A549 (cell line): Measurements from ENCODE around the gene INSIG1. TPM values are rescaled to one million over a fixed set of nuclear protein-coding genes. Genes with fewer than 3 reads are reported as not detected.

ENCODE experiments used
- ATAC-seq, 2 experiments: fragments of 200-7000 bp in 1 of 2; fragments of >200 bp in 1 of 2; cut with Nextera tagmentation in 1 of 2; cut with Tn5 transposase in 1 of 2; 3 replicates each; pipeline versions ENCODE4 v1.8.0 to v1.9.1; 2018 to 2020; ENCODE audit warnings: mild to moderate bottlenecking in 1 of 2, moderate library complexity in 1 of 2
- CTCF ChIA-PET: fragments of 300-600 bp; sonication (Branson Sonifier 250); formaldehyde crosslinking; extraction: SDS; loops from one replicate; lab custom pipeline; 2021; ENCODE audit warnings: antibody characterized with exemption, inconsistent platforms; lab: Yijun Ruan, JAX
- POLR2A ChIA-PET: fragments of 350-600 bp; formaldehyde crosslinking; extraction: SDS; loops from one replicate; lab custom pipeline; 2021; ENCODE audit warnings: antibody characterized with exemption, inconsistent platforms; lab: Yijun Ruan, JAX
- DNase-seq, 2 experiments: peaks; one replicate each; pipeline versions ENCODE4 v3.0.0 to v3.0.0-alpha.2; 2011 to 2016; ENCODE audit warnings: low read depth in 1 of 2, low spot score in 1 of 2
- FAIRE-seq: peaks from 2 replicates; lab custom pipeline; 2011; peaks lifted over from hg19 to GRCh38; lab: Jason Lieb, UNC
- H3K27ac ChIP-seq, 2 experiments: fragments of >200 bp; sonication (Bioruptor Twin); formaldehyde crosslinking; 3 replicates each; pipeline ENCODE4 v1.5.1; 2016 to 2017
- H3K4me1 ChIP-seq: fragments of >200 bp; sonication (Bioruptor Twin); formaldehyde crosslinking; 3 replicates; pipeline ENCODE4 v1.6.1; 2016
- H3K4me2 ChIP-seq: fragments of >200 bp; sonication (Bioruptor Twin); formaldehyde crosslinking; 3 replicates; pipeline ENCODE4 v1.6.1; 2016
- H3K4me3 ChIP-seq: fragments of >200 bp; sonication (Bioruptor Twin); formaldehyde crosslinking; 3 replicates; pipeline ENCODE4 v1.5.1; 2016
- H3K9me3 ChIP-seq: fragments of >200 bp; sonication (Bioruptor Twin); formaldehyde crosslinking; 3 replicates; pipeline ENCODE4 v1.6.1; 2016
- CHD2 ChIP-seq: fragments of 150-350 bp; IDR thresholded peaks from 2 replicates; pipeline ENCODE4 v1.6.1; 2014; ENCODE audit warnings: low read length; ENCODE audit not compliant: partially characterized antibody
- E2F6 ChIP-seq: IDR thresholded peaks from 2 replicates; pipeline ENCODE4 v1.6.1; 2012; ENCODE audit warnings: low read depth, borderline replicate concordance
- EHMT2 ChIP-seq: fragments of 200-600 bp; sonication (generic); IDR thresholded peaks from 2 replicates; pipeline ENCODE4 v1.6.1; 2016; ENCODE audit warnings: antibody characterized with exemption, low read depth, mild to moderate bottlenecking, moderate library complexity
- EP300 ChIP-seq, 2 experiments: fragments of >200 bp; sonication (Bioruptor Twin); formaldehyde crosslinking; IDR thresholded peaks; 2 replicates in 1 of 2; 3 replicates in 1 of 2; pipeline ENCODE4 v1.6.1; 2016 to 2017
- HES2 ChIP-seq: fragments of >200 bp; sonication (Bioruptor Twin); formaldehyde crosslinking; IDR thresholded peaks from 2 replicates; pipeline ENCODE4 v1.6.1; 2016
- HMGXB4 ChIP-seq: fragments of 250-450 bp; sonication (Bioruptor Pico); IDR thresholded peaks from 2 replicates; pipeline ENCODE4 v1.5.0; 2021; ENCODE audit warnings: mild to moderate bottlenecking, moderate library complexity, borderline replicate concordance
- JUN ChIP-seq, 2 experiments: fragments of >200 bp; sonication (Bioruptor Twin); formaldehyde crosslinking; IDR thresholded peaks; 2 replicates in 1 of 2; 3 replicates in 1 of 2; pipeline ENCODE4 v1.6.1; 2016 to 2017
- MAX ChIP-seq: IDR thresholded peaks from 2 replicates; pipeline ENCODE4 v1.6.1; 2012
- NFE2L2 ChIP-seq: fragments of 150-350 bp; conservative IDR thresholded peaks from 2 replicates; pipeline ENCODE4 v1.6.1; 2014; ENCODE audit warnings: low read length
- POLR2A ChIP-seq: IDR thresholded peaks from 2 replicates; pipeline ENCODE4 v1.6.1; 2012; ENCODE audit warnings: mild to moderate bottlenecking, low read length
- RAD21 ChIP-seq, 2 experiments: fragments of >200 bp in 1 of 2; sonication (Bioruptor Twin) in 1 of 2; formaldehyde crosslinking in 1 of 2; IDR thresholded peaks in 1 of 2; conservative IDR thresholded peaks in 1 of 2; 2 replicates in 1 of 2; 3 replicates in 1 of 2; pipeline ENCODE4 v1.6.1; 2012 to 2018; ENCODE audit warnings: inconsistent platforms in 1 of 2
- RARB ChIP-seq: fragments of 250-450 bp; sonication (Bioruptor Pico); IDR thresholded peaks from 2 replicates; pipeline ENCODE4 v1.8.0; 2021; ENCODE audit warnings: mild to moderate bottlenecking, moderate library complexity
- RCOR1 ChIP-seq: fragments of 150-350 bp; IDR thresholded peaks from 2 replicates; pipeline ENCODE4 v1.6.1; 2014; ENCODE audit warnings: antibody characterized with exemption, low read length, low read depth
- USF2 ChIP-seq: fragments of 450-650 bp; IDR thresholded peaks from 2 replicates; pipeline ENCODE4 v1.6.1; 2014; ENCODE audit warnings: antibody characterized with exemption
- ZC3H11A ChIP-seq: fragments of 450-650 bp; IDR thresholded peaks from 2 replicates; pipeline ENCODE4 v1.6.1; 2014; ENCODE audit warnings: antibody characterized with exemption, mild to moderate bottlenecking
- ZFP36 ChIP-seq: fragments of 450-650 bp; IDR thresholded peaks from 2 replicates; pipeline ENCODE4 v1.6.1; 2014; ENCODE audit warnings: borderline replicate concordance; ENCODE audit not compliant: partially characterized antibody
- WGBS: methylation state at CpG from one replicate; pipeline ENCODE4 v1.1.6; 2017; ENCODE audit errors: missing lambda C conversion rate; 5-methylcytosine and 5-hydroxymethylcytosine counted together
- polyA plus RNA-seq, 4 experiments: library from polyadenylated mRNA; depleted of rRNA in 3 of 4; stranded (reverse); fragments of >200 nt; fragmentation: RNase III in 1 of 4; extraction: RNeasy Plus Mini Kit Qiagen cat#74134 plus additional on column Dnase treatment in 1 of 4; gene quantifications; 2 replicates in 3 of 4; 3 replicates in 1 of 4; pipeline ENCODE4 v1.2.3, GENCODE V29; 2011 to 2017

The INSIG1 gene
- polyA plus RNA-seq, 2 of the 4 experiments (the other 2 are of a cell fraction): 19.7 to 33.4 TPM

- TF ChIP-seq CHD2 (no peak), HES2 (no peak), HMGXB4 (CRISPR knock-in tag) (no peak), JUN (IDR thresholded peaks at IDR 0.05) (no peak), RAD21 (conservative IDR thresholded peaks at IDR 0.05 in 1 of 2, IDR thresholded peaks at IDR 0.05 in 1 of 2) (no peak), NFE2L2 (no peak), MAX (no peak)
Measured at GRCh38 chr7:155279787-155280445, 17.8 kb upstream of the INSIG1 start (continued).

GRCh38 chr7:155280446-155281397 is 17.0 kb upstream of the INSIG1 start:
- ATAC-seq (peak in 1 of 2 experiments; percentile 21; a peak in 2 of 6 replicates), FAIRE-seq (no peak)
- POLR2A ChIA-PET: no interaction called here

More at GRCh38 chr7:155280446-155281397, 17.0 kb upstream of the INSIG1 start:
- CTCF ChIA-PET: no interaction called here
- Histone ChIP-seq H3K4me1 (no peaks in the 10 kb centered on the region), H3K27ac (no peak overlapping the region), H3K4me2 (peak overlapping the region; percentile 9; the same call in 1 of the 3 replicates), H3K9me3 (no peaks in the 10 kb centered on the region), H3K4me3 (no peak overlapping the region)
- WGBS: 48% methylated on average over 13 of the region's 13 CpGs
- TF ChIP-seq EP300 (IDR thresholded peaks at IDR 0.05) (no peak), ZC3H11A (no peak), RCOR1 (no peak), USF2 (no peak), POLR2A (no peak), RARB (CRISPR knock-in tag) (no peak), HES2 (no peak), JUN (IDR thresholded peaks at IDR 0.05) (no peak), EHMT2 (no peak), E2F6 (no peak), ZFP36 (no peak), MAX (no peak)
- no peak for DNase-seq
